GM18498 (cell line): ENCODE results near the gene DHPS.
"Not testable (repeated sequence)": the region's sequence is repeated elsewhere in the genome, so short reads cannot be mapped to it uniquely, and the experiment has no call there.

Source experiments
- ATAC-seq: cut with Tn5 transposase; IDR thresholded peaks from one replicate; pipeline ENCODE4 v1.9.1; 2021; ENCODE audit warnings: mild to moderate bottlenecking, moderate library complexity; ENCODE audit not compliant: unreplicated experiment

Gene DHPS

GRCh38 chr19:12681074-12681987, at the start of gene DHPS:
Gene DHPS, minus strand, starts transcription at chr19:12681880. Its CDS starts 114 bp downstream, at chr19:12681766.
- peak; percentile 65 for ATAC-seq

- no peak for ATAC-seq
These were observed 49.7 kb upstream of the DHPS start for GRCh38 chr19:12731337-12731736.

GRCh38 chr19:12730064-12730463, 48.4 kb upstream of the DHPS start:
- ATAC-seq: no peak

- ATAC-seq: no peak
These were observed 46.2 kb upstream of the DHPS start for GRCh38 chr19:12727745-12728433.

GRCh38 chr19:12726988-12727316, 45.3 kb upstream of the DHPS start:
- ATAC-seq: no peak

GRCh38 chr19:12725612-12726011, 43.9 kb upstream of the DHPS start:
- ATAC-seq: not testable (repeated sequence)

- no peak for ATAC-seq
These were observed 42.2 kb upstream of the DHPS start, which contains the start of gene TNPO2 for GRCh38 chr19:12723641-12724426. Gene TNPO2, minus strand, starts transcription at chr19:12723932. Its CDS starts 2,955 bp downstream, at chr19:12720977.

GRCh38 chr19:12723381-12723640, 41.6 kb upstream of the DHPS start:
- no peak for ATAC-seq

- peak; percentile 76 for ATAC-seq
These were observed 41.1 kb upstream of the DHPS start for GRCh38 chr19:12722566-12723380.

- ATAC-seq: peak; percentile 25
These were observed 40.2 kb upstream of the DHPS start for GRCh38 chr19:12721656-12722565.

- no peak for ATAC-seq
These were observed 39.4 kb upstream of the DHPS start for GRCh38 chr19:12720851-12721655.

- no peak for ATAC-seq
These were observed 38.6 kb upstream of the DHPS start for GRCh38 chr19:12720296-12720695.

GRCh38 chr19:12715929-12716328, 34.2 kb upstream of the DHPS start:
- no peak for ATAC-seq

GRCh38 chr19:12715102-12715501, 33.4 kb upstream of the DHPS start:
- no peak for ATAC-seq

GRCh38 chr19:12713304-12713703, 31.6 kb upstream of the DHPS start:
- not testable (repeated sequence) for ATAC-seq

GRCh38 chr19:12712077-12712476, 30.4 kb upstream of the DHPS start:
- not testable (repeated sequence) for ATAC-seq

GRCh38 chr19:12711187-12711586, 29.5 kb upstream of the DHPS start:
- no peak for ATAC-seq

- ATAC-seq: no peak
These were observed 27.0 kb upstream of the DHPS start for GRCh38 chr19:12708641-12709040.

GRCh38 chr19:12706332-12706718, 24.6 kb upstream of the DHPS start:
- ATAC-seq: no peak
